ENCODE measurements around the gene WNK2. TPM values are rescaled to one million over a fixed set of nuclear protein-coding genes. Genes with fewer than 3 reads are reported as not detected.

WNK2 gene
- total and polyA plus RNA-seq, 5 donors, result 167 to 322 (median 246) TPM

DNA sequence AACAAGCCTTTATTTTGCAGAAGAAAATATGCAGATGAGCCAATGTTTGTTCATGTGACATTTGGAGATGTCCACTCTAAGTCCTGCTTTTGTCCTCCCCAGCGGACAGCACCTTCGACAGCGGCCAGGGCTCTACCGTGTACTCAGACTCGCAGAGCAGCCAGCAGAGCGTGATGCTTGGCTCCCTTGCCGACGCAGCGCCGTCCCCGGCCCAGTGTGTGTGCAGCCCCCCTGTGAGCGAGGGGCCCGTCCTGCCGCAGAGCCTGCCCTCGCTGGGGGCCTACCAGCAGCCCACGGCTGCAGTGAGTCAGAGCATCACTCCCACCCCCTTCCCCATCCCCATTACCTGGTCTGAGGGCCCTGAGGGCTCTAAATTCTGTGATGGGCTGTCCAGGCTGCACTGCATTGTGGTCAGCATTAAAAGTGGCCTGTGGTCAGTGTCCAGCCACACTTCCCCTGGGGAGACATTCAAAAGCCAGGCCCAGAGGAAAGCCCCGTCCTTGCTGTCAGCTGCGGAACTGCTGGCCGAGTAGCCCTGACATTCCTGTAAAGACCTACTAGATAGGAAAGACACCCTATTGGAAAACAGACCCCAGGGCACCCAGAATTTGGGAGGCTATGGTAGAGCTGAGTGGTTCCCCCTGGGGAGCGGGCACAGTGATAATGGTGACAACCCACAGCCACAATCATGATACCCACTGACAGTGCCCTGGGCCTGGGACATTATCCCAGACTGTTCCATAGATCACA lies 69.0 kb downstream of the WNK2 start:
- no peak for ATAC-seq
- no peaks in the 10 kb centered on the region for H3K4me1 ChIP-seq (ENCODE audit: control insufficient read depth, insufficient read depth, low read length)
- 77% methylated on average over 20 of the region's 20 CpGs for WGBS
- no peak overlapping the region for H3K4me3 ChIP-seq (ENCODE audit: low read length)
- intact Hi-C loops (cut with DNase I), result no loop called here
- H3K9me3 ChIP-seq (ENCODE audit: control insufficient read depth, low read length), result no peaks in the 10 kb centered on the region
- no peaks in the 10 kb centered on the region for H3K27me3 ChIP-seq (ENCODE audit: control insufficient read depth, insufficient read depth)
- peak in 1 of 3 donors; percentile 43 for DNase-seq
- H3K27ac ChIP-seq (ENCODE audit: low read length), result no peak overlapping the region

DNA sequence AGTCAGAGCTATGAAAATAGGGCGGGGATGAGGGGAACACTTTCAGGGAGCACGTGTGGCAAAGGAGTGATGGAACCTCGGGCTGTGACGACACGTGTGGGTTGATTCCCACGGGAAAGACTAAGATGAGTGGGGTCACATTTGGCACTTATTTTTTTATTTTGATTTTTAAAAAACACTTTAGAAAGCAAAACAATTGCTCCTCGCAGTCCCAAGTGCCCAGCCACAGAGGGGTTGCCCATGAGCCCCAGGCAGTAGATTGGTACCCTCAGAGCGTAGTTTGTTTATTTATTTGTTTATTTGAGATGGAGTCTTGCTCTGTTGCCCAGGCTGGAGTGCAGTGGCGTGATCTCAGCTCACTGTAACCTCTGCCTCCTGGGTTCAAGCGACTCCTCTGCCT lies 69.7 kb downstream of the WNK2 start:
- intact Hi-C loops (cut with DNase I), result no loop called here
- DNase-seq (no peak), ATAC-seq (no peak)
- Histone ChIP-seq H3K4me3 (ENCODE audit: low read length) (no peak overlapping the region), H3K27me3 (ENCODE audit: control insufficient read depth, insufficient read depth) (no peaks in the 10 kb centered on the region), H3K27ac (ENCODE audit: low read length) (no peak overlapping the region), H3K9me3 (ENCODE audit: control insufficient read depth, low read length) (no peaks in the 10 kb centered on the region), H3K4me1 (ENCODE audit: control insufficient read depth, insufficient read depth, low read length) (no peaks in the 10 kb centered on the region)
- WGBS, result 83% methylated on average over 10 of the region's 10 CpGs

DNA sequence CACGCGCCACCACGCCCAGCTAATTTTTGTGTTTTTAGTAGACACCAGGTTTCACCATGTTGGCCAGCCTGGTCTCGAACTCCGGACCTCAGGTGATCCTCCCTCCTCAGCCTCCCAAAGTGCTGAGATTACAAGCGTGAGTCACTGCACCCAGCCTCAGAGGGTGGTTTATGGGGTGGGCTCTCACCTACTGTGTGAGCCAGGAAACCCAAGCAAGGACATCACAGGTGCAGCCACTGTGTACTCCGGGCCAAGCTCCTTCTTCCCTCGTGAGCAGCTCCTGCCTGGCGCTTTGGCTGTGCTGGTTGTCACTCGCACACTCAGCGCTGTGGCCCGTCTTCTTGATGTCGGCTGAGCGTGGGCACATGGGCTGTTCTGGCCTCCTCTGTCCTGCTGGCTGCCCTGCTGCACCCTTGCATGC lies 70.1 kb downstream of the WNK2 start:
- WGBS, result 94% methylated on average over 14 of the region's 14 CpGs
- H3K27ac ChIP-seq (ENCODE audit: low read length), result no peak overlapping the region
- DNase-seq, result peak in 1 of 3 donors; percentile 35

DNA sequence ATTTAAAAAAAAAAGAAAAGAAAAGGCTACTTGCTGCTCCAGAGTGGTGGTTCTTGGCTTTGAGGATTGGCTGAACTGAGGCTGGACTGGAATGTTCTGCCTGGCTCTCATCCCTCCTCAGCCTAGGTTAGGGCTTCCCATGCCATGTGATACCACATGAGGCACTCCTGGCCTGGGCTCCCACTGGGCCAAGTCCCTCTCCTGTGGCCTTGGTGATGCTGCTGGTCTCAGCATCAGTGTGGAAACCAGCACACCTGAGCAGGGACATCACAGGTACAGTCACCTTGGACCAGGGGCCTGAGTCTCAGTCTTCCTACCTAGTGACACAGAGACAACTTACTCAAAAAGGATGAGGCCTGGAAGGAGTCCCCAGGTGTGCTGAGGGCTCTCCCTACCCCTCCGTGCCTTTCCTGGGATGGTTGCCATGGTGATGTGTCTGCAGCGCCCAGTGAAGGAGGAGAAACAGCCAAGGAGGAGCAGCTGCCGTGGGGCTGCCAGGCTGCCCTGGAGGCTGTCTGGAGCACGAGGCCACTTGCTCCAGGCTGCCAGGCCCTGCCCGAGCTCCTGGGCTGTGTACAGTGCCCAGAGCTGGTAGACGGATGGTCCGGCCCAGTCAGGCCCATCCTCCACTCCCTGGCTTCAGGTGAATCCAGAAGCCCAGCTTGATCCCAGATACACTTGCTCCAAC lies 71.0 kb downstream of the WNK2 start:
- Histone ChIP-seq H3K27ac (ENCODE audit: low read length) (no peak overlapping the region), H3K4me3 (ENCODE audit: low read length) (no peak overlapping the region), H3K4me1 (ENCODE audit: control insufficient read depth, insufficient read depth, low read length) (no peaks in the 10 kb centered on the region), H3K27me3 (ENCODE audit: control insufficient read depth, insufficient read depth) (no peaks in the 10 kb centered on the region), H3K9me3 (ENCODE audit: control insufficient read depth, low read length) (no peaks in the 10 kb centered on the region)
- DNase-seq (peak in 1 of 3 donors; percentile 49), ATAC-seq (no peak)
- intact Hi-C loops (cut with DNase I), result no loop called here
- 80% methylated on average over 7 of the region's 7 CpGs for WGBS

More for the DNA sequence above, 70.1 kb downstream of the WNK2 start:
- no peak overlapping the region for H3K4me3 ChIP-seq (ENCODE audit: low read length)
- ATAC-seq, result no peak
- intact Hi-C loops (cut with DNase I), result no loop called here
- no peaks in the 10 kb centered on the region for H3K9me3 ChIP-seq (ENCODE audit: control insufficient read depth, low read length)
- H3K4me1 ChIP-seq (ENCODE audit: control insufficient read depth, insufficient read depth, low read length), result no peaks in the 10 kb centered on the region
- H3K27me3 ChIP-seq (ENCODE audit: control insufficient read depth, insufficient read depth), result no peaks in the 10 kb centered on the region

DNA sequence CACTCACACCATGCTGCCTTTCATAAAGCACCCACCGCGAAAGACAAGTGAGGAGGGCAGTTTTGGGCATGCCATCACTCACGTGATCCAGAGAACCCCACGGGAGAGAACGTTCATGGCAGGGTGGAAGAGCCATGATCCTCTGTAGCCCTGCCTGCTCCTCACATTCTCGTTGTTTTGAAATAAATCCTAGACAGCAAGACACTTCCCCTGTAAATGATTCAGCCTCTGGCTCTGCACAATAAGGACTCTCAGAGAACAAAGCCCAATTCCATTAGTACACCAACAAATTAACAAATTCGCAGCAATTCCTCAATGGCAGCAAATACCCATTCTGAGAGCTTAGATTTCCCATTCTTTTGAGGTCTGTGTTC lies 71.5 kb downstream of the WNK2 start:
- H3K9me3 ChIP-seq (ENCODE audit: control insufficient read depth, low read length), result no peaks in the 10 kb centered on the region
- 82% methylated on average over 7 of the region's 7 CpGs for WGBS
- intact Hi-C loops (cut with DNase I), result no loop called here
- DNase-seq, result no peak
- no peaks in the 10 kb centered on the region for H3K4me1 ChIP-seq (ENCODE audit: control insufficient read depth, insufficient read depth, low read length)
- no peak overlapping the region for H3K4me3 ChIP-seq (ENCODE audit: low read length)
- H3K27me3 ChIP-seq (ENCODE audit: control insufficient read depth, insufficient read depth), result no peaks in the 10 kb centered on the region
- no peak for ATAC-seq
- no peak overlapping the region for H3K27ac ChIP-seq (ENCODE audit: low read length)

DNA sequence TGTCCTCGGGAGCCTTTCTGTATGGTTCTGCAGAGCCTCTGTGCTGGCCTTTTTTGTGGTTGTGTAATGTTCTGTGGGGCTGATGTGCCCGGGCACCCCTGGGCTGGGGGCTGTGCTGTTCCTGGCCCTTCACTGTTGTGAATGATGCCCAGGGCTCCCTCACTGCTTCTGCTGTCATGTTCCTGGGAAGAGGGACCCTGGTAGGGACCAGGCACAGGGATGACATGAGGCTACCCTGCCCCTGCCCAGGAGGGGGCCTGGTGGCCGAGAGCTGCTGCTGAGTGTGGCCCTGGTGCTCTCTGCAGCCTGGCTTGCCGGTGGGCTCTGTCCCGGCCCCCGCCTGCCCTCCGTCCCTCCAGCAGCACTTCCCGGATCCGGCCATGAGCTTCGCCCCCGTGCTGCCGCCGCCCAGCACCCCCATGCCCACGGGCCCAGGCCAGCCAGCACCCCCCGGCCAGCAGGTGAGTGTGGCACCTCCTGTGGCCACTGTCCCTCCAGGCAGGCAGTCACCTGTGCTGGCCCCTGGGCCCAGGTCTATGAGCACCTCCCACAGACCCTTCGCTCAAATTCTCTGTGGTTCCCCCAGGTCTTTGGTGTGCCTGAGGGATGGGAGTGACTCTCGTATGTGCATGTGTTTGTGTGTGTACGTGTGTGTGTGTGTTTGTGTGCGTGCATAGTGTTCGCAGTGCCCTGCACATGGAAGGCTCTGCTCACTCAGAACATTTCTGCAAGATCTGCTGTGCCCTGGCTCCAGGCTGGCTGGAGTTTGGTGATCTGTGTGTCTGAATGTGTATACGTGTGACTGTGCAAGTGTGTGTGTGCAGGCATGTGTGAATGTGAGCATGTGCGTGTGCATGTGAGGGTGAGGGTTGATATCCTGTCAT lies 72.3 kb downstream of the WNK2 start:
- Histone ChIP-seq H3K27ac (ENCODE audit: low read length) (no peak overlapping the region), H3K4me1 (ENCODE audit: control insufficient read depth, insufficient read depth, low read length) (no peaks in the 10 kb centered on the region), H3K27me3 (ENCODE audit: control insufficient read depth, insufficient read depth) (no peaks in the 10 kb centered on the region), H3K9me3 (ENCODE audit: control insufficient read depth, low read length) (no peaks in the 10 kb centered on the region), H3K4me3 (ENCODE audit: low read length) (no peak overlapping the region)
- DNase-seq (peak in 1 of 3 donors; percentile 63), ATAC-seq (no peak)
- 91% methylated on average over 22 of the region's 22 CpGs for WGBS
- intact Hi-C loops (cut with DNase I), result no loop called here

DNA sequence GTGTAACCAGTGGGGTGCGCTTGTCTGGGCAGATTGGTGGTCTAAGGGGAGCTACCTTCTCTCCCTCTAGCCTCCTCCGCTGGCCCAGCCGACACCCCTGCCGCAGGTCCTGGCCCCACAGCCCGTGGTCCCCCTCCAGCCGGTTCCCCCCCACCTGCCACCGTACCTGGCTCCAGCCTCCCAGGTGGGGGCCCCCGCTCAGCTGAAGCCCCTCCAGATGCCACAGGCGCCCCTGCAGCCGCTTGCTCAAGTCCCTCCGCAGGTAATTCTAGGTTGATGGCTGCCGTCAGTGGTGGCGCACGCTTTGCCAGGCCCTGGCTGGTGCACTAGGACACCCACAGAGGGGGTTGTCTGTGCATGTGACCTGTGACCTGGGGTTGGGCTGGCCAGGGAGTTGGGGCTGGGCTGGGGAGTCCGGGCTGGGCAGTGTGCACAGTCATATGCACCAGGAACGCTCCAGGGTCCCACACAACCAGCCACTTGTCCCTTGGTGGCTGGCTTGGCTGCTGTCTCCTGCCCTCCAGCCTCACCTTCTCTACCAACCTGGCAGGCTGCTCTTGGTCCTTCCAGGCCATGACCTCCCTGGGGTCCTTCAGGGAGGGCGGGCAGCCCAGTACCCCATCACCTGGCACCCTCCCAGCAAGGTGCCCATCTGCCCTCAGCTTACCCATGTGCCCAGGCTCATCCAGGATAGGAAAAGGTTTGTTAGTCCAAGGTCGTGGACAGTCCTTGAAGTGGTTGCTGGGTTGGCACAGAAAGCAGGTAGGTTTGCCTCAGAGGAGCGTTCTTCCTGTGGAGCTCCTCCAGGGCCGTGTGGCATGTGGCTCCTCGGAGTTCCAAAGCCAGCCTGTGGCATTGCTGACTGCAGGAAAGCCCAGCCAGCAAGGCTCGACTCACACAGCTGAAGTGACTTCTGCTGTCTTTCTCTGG lies 73.2 kb downstream of the WNK2 start:
- intact Hi-C loops (cut with DNase I), result no loop called here
- WGBS, result 83% methylated on average over 22 of the region's 22 CpGs
- Histone ChIP-seq H3K4me1 (ENCODE audit: control insufficient read depth, insufficient read depth, low read length) (no peaks in the 10 kb centered on the region), H3K27ac (ENCODE audit: low read length) (no peak overlapping the region), H3K4me3 (ENCODE audit: low read length) (no peak overlapping the region), H3K9me3 (ENCODE audit: control insufficient read depth, low read length) (no peaks in the 10 kb centered on the region), H3K27me3 (ENCODE audit: control insufficient read depth, insufficient read depth) (no peaks in the 10 kb centered on the region)
- peak in 1 of 3 donors; percentile 42 for DNase-seq
- no peak for ATAC-seq

DNA sequence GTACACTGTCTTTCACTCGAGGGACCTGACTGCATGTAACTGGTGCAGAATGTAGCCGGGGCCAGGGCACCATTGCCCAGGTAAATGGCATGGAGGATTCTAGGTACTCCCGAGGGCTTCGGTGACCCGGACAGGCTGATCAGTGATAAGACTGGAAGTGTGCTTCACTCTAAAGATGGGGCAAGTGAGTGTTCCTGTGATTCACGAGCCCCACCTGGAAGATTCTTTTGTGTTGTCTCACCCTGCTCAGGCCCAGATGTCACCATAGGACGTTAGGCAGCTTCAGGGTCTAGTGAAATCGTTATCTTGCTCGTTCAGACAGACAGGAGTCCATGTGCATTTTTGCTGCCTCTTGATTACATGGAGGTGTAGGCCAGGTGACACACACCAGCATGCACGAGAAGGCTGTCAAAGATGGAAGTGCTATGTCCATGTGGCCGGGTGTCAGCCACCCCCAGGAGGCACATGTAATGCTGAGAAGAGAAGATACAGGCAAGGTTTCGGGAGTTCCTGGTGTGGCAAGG lies 73.9 kb downstream of the WNK2 start:
- WGBS, result 63% methylated on average over 12 of the region's 12 CpGs
- no peak overlapping the region for H3K27ac ChIP-seq (ENCODE audit: low read length)
- H3K4me3 ChIP-seq (ENCODE audit: low read length), result no peak overlapping the region
- DNase-seq (no peak), ATAC-seq (no peak)
- H3K27me3 ChIP-seq (ENCODE audit: control insufficient read depth, insufficient read depth), result no peaks in the 10 kb centered on the region
- no peaks in the 10 kb centered on the region for H3K9me3 ChIP-seq (ENCODE audit: control insufficient read depth, low read length)
- intact Hi-C loops (cut with DNase I), result no loop called here
- H3K4me1 ChIP-seq (ENCODE audit: control insufficient read depth, insufficient read depth, low read length), result no peaks in the 10 kb centered on the region

DNA sequence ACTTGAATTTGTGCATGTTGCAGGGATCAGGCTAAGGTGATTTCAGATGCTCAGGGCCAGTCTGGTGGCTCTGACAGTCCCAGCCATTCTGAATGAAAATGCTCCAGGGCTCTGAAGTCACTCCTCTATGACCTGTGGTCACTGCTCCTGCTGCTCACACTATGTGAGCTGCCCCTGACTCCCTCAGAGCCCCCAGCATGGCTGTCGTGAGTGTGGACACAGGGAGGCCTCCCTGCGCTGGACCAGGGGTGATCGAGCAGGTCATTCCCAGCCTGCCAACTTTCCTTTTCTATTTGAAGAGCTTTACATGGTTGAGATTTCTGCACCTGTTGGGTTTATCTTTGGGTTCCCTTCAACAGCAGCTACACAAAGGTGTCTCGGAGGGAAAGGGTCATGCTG lies 74.5 kb downstream of the WNK2 start:
- no peak overlapping the region for H3K27ac ChIP-seq (ENCODE audit: low read length)
- no peak for ATAC-seq
- H3K4me3 ChIP-seq (ENCODE audit: low read length), result no peak overlapping the region
- no peaks in the 10 kb centered on the region for H3K9me3 ChIP-seq (ENCODE audit: control insufficient read depth, low read length)
- H3K27me3 ChIP-seq (ENCODE audit: control insufficient read depth, insufficient read depth), result no peaks in the 10 kb centered on the region
- DNase-seq, result peak in 1 of 3 donors; percentile 29
- WGBS, result 77% methylated on average over 4 of the region's 4 CpGs
- intact Hi-C loops (cut with DNase I), result no loop called here
- H3K4me1 ChIP-seq (ENCODE audit: control insufficient read depth, insufficient read depth, low read length), result no peaks in the 10 kb centered on the region

DNA sequence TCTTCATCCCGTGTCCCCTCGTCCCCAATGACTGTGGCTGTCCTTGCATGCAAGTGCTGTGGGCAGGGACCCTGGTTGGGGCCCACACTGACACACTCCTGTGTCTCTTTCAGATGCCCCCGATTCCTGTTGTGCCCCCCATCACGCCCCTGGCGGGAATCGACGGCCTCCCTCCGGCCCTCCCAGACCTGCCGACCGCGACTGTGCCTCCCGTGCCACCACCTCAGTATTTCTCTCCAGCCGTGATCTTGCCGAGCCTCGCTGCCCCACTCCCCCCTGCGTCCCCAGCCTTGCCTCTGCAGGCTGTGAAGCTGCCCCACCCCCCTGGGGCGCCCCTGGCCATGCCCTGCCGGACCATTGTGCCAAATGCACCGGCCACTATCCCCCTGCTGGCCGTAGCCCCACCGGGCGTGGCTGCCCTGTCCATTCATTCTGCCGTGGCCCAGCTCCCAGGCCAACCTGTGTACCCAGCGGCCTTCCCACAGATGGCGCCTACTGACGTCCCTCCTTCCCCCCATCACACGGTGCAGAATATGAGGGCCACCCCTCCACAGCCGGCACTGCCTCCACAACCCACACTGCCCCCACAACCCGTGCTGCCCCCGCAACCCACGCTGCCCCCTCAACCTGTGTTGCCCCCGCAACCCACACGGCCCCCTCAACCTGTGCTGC lies 75.0 kb downstream of the WNK2 start:
- DNase-seq (peak in 1 of 3 donors; percentile 53), ATAC-seq (no peak)
- 84% methylated on average over 33 of the region's 33 CpGs for WGBS

More for the DNA sequence above, 75.0 kb downstream of the WNK2 start:
- Histone ChIP-seq H3K9me3 (ENCODE audit: control insufficient read depth, low read length) (no peaks in the 10 kb centered on the region), H3K4me1 (ENCODE audit: control insufficient read depth, insufficient read depth, low read length) (no peaks in the 10 kb centered on the region), H3K27ac (ENCODE audit: low read length) (no peak overlapping the region), H3K27me3 (ENCODE audit: control insufficient read depth, insufficient read depth) (no peaks in the 10 kb centered on the region), H3K4me3 (ENCODE audit: low read length) (no peak overlapping the region)
- intact Hi-C loops (cut with DNase I), result no loop called here
